ENCODE data around the gene SLC16A2. TPM values are rescaled to one million over a fixed set of nuclear protein-coding genes. Genes with fewer than 3 reads are reported as not detected.
A peak's percentile ranks its signal among the peaks of the same experiment; 100 is the strongest.
"Not testable (repeated sequence)": the region's sequence is repeated elsewhere in the genome, so short reads cannot be mapped to it uniquely, and the experiment has no call there.

The SLC16A2 gene
- total RNA-seq, 1 donor from 2014 or later, result 6.7 TPM

- ATAC-seq, result no peak
- intact Hi-C loops (cut with micrococcal nuclease), result no loop called here
- DNase-seq, result no peak
These were observed 71.5 kb downstream of the SLC16A2 start for GRCh38 chrX:74492720-74493201.

GRCh38 chrX:74493806-74494205, 72.5 kb downstream of the SLC16A2 start:
- DNase-seq, result no peak
- no peak for ATAC-seq
- intact Hi-C loops (cut with micrococcal nuclease), result no loop called here

GRCh38 chrX:74498924-74499323, 77.6 kb downstream of the SLC16A2 start:
- no peak for ATAC-seq
- intact Hi-C loops (cut with micrococcal nuclease), result no loop called here

GRCh38 chrX:74500067-74500466, 78.8 kb downstream of the SLC16A2 start:
- intact Hi-C loops (cut with micrococcal nuclease), result no loop called here
- ATAC-seq, result no peak
- DNase-seq, result no peak

More at GRCh38 chrX:74498924-74499323, 77.6 kb downstream of the SLC16A2 start:
- DNase-seq, result no peak

DNA sequence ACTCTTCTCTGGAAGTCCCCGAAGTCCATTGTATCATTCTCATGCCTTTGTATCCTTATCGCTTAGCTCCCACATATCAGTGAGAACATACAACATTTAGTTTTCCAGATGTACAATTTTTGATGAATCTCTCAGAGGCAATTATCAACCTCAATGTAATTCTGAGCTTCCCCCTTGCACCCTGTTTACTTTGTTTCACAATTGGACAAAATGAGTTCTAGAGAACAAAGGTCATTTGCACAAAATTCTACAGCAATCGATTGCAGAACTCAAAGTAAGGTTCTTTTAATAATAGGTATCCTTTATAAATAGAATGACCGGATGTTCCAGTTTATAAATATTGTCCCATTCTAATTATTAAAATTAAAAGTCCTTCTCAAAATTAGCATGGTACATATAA, 79.3 kb downstream of the SLC16A2 start:
- intact Hi-C loops (cut with micrococcal nuclease), result no loop called here
- no peak for DNase-seq
- no peak for ATAC-seq

DNA sequence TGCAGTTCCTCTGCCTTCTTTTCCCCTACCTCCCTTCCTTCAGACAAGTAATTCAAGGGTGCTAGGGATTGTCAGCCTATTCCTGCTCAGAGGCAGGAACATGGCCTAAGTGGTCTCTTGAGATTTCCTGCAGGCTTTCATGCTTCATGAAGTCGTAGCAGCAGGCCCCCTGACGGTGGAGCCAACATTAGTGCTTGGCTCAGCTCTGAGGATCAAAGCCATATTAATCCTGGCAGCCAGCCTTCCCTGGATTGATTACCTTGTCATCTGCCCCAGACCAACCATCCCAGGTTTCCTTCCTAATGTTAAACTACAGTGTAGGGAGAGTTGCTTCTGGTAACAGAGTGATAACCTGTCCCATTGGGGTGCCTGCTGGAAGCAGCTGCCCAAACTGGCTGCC, 84.1 kb downstream of the SLC16A2 start:
- DNase-seq (no peak), ATAC-seq (no peak)
- intact Hi-C loops (cut with micrococcal nuclease), result no loop called here

GRCh38 chrX:74506317-74507115, 85.2 kb downstream of the SLC16A2 start:
- DNase-seq (no peak), ATAC-seq (no peak)
- intact Hi-C loops (cut with micrococcal nuclease), result no loop called here

GRCh38 chrX:74507191-74507590, 85.9 kb downstream of the SLC16A2 start:
- intact Hi-C loops (cut with micrococcal nuclease), result no loop called here
- DNase-seq, result no peak
- no peak for ATAC-seq

DNA sequence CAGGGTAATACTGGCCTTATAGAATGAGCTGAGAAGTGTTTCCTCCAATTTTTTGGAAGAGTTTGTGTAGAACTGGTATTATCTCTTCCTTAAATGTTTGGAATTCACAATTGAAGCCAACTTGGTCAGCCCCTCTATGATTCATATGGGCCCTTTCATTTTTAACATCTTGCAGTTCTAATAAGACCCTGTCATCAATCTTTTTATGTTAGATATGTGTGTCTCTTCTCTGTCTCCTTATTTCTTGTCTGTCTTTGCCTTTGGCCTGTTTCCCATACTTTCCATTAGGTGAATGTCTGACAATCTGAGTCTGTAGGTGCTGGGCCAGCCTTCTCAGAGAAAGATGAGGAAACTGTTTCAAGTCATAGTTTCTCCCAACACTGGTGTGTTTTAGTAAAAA, 88.7 kb downstream of the SLC16A2 start:
- intact Hi-C loops (cut with micrococcal nuclease), result no loop called here
- ATAC-seq (no peak), DNase-seq (no peak)

DNA sequence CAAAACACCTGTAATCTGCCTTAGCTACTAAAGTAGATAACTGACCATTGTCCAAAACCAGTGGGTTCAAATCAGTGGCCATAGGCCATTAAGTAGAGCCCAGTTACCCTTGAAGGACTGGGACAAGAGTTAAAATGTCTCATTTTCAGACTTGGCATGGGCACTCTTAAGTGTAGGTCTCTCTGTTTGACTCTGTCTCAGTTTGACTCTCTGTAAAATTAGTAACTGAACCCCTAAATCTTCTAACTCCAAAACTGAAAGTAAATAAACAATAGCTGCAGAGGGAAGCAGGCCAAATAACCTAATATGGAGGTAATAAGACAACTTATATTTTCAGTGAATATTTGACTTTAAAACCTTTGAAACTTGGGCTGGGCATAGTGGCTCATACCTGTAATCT, 89.1 kb downstream of the SLC16A2 start:
- intact Hi-C loops (cut with micrococcal nuclease), result no loop called here
- DNase-seq, result no peak
- no peak for ATAC-seq

GRCh38 chrX:74511704-74512103, 90.4 kb downstream of the SLC16A2 start:
- ATAC-seq (no peak), DNase-seq (no peak)
- intact Hi-C loops (cut with micrococcal nuclease), result no loop called here

DNA sequence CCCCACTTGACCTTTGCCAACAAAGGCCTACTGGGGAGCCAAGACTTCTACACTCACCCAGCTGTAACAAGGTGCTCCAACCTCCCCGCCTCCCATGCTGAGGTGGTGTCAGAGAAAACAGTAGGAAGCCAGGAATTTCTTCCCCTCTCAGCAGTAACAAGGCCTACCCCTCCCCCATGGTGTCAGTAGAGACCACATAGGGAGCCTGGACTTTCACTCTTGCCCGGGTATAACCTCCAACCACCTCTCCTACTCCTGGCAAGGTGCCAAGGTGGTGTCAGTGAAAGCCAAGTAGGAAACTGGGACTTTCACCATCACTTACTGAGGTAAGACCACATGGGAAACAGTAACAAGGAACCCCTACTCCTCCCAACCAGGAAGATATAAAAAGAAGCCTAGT, 93.1 kb downstream of the SLC16A2 start:
- intact Hi-C loops (cut with micrococcal nuclease), result no loop called here
- DNase-seq (no peak), ATAC-seq (no peak)

DNA sequence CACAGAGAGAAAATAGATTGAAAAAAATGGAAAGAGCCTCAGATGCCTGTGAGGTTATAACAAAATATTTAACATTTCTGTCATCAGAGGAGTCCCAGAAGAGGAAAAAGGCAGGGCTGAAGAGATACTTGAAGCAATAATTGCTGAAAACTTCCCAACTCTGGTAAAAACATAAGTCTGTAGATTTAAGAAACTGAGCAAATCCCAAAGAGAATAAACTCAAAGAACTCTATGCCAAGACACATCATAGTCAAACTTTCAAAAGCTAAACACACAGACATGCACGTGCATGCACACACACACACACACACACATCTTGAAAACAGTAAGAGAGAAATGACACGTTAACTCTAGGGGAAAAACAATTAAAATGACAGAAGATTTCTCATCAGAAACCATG, 94.1 kb downstream of the SLC16A2 start:
- ATAC-seq, result no peak
- intact Hi-C loops (cut with micrococcal nuclease), result no loop called here
- DNase-seq, result no peak

- intact Hi-C loops (cut with micrococcal nuclease); ATAC-seq; DNase-seq: not testable (repeated sequence)
These were observed 94.7 kb downstream of the SLC16A2 start for GRCh38 chrX:74516013-74516412.

GRCh38 chrX:74519870-74520269, 98.6 kb downstream of the SLC16A2 start:
- DNase-seq, result peak; percentile 45
- intact Hi-C loops (cut with micrococcal nuclease), result loop anchor here (10.0 kb wide), 1 partner anchor 135 kb away; no protein-coding TSS in a partner anchor
- ATAC-seq, result peak; percentile 59

- ATAC-seq, result peak; percentile 8
- DNase-seq, result no peak
- intact Hi-C loops (cut with micrococcal nuclease), result loop anchor here (10.0 kb wide), 1 partner anchor 135 kb away; no protein-coding TSS in a partner anchor
These were observed 99.0 kb downstream of the SLC16A2 start for GRCh38 chrX:74520291-74520690.

GRCh38 chrX:74520896-74521295, 99.6 kb downstream of the SLC16A2 start:
- intact Hi-C loops (cut with micrococcal nuclease), result loop anchor here (10.0 kb wide), 1 partner anchor 136 kb away; no protein-coding TSS in a partner anchor
- DNase-seq (no peak), ATAC-seq (no peak)

DNA sequence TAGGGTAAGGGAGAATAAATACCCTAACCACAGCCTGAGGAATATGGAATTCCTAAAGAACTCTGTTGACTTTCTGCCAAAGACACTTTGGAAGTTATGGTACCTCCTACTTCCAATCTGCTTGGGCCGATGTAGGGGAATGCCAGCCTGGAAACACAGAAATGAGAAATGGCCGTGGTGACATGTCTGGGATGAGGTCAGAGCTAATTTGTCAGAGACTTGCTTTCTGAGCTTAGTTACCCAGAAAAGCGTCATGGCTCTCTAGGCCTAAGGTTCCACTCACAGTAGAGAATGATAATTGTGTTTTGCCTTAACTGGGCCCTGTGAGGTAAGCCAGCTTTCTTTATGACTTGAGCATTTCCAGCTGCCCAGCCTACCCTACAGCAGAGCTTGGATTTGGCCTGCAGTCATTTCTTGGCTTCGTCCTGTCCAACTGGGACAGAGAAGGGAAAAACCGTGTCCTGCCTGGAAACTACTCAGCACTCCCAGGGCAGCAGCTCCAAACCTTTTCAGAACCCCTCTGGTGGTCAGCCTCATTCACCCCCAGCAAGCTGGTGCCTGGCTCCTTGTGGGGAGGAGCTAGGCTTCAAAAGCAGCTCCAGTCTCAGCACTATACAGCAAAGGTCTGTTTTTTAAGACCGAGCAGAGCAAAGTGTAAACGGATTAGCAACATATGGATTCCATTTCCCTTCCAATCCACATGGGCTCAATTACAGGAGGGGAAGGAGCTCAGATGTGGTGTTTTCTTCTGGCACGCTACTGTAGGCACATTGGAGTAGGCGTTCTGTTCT, 100.9 kb downstream of the SLC16A2 start:
- intact Hi-C loops (cut with micrococcal nuclease), result loop anchor here (10.0 kb wide), 1 partner anchor 137 kb away; no protein-coding TSS in a partner anchor
- DNase-seq, result no peak
- peak; percentile 84 for ATAC-seq

DNA sequence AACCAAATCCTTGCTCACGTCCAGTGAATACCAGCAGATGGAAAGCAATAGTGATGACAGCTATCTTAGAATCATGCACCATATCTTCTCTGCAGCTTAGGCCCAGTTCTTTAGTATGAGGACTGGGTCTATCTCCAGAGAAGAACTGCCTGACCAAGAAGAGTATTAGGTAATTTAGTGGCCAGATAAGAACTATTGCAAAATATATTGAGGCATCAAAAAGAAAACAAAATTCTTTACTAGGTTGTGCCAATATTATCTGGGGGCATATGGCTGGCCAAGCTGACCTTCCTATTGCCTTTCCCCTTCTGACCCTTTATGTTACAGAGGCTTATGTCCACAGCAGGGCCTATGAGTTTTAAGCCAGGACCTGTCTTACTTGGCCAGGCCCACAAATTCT, 101.9 kb downstream of the SLC16A2 start:
- ATAC-seq (peak; percentile 41), DNase-seq (no peak)
- intact Hi-C loops (cut with micrococcal nuclease), result loop anchor here (10.0 kb wide), 1 partner anchor 138 kb away; no protein-coding TSS in a partner anchor

Measured in left ventricle myocardium superior (tissue), 1 donor.